Upper lobe of left lung (tissue), 6 donors: ENCODE results near the gene BACE1-AS. TPM values are rescaled to one million over a fixed set of nuclear protein-coding genes. Genes with fewer than 3 reads are reported as not detected.

ENCODE experiments used
- ATAC-seq, 2 donors: fragments of 200-7000 bp; cut with Tn5 transposase; one replicate each; pipeline ENCODE4 v1.9.1; 2022; ENCODE audit warnings: mild to moderate bottlenecking in 2 of 2, moderate library complexity in 2 of 2; ENCODE audit not compliant: low FRiP score in 2 of 2
- DNase-seq, 2 donors: peaks; one replicate each; pipeline ENCODE4 v3.0.0-alpha.2; 2019 to 2020
- H3K27ac ChIP-seq, 4 donors: fragments of 200-600 bp; sonication (generic); one replicate each; pipeline ENCODE4 v1.5.1; 2016 to 2019
- H3K27me3 ChIP-seq, 4 donors: fragments of 200-600 bp; sonication (generic); one replicate each; pipeline ENCODE4 v1.5.1; 2017 to 2019
- H3K36me3 ChIP-seq, 4 donors: fragments of 200-600 bp; sonication (generic); one replicate each; pipeline ENCODE4 v1.5.1; 2016 to 2019
- H3K4me1 ChIP-seq, 4 donors: fragments of 200-600 bp; sonication (generic); one replicate each; pipeline ENCODE4 v1.5.1; 2018 to 2019
- H3K4me3 ChIP-seq, 4 donors: fragments of 200-600 bp; sonication (generic); one replicate each; pipeline ENCODE4 v1.5.1; 2017 to 2019; ENCODE audit warnings: mild to moderate bottlenecking in 2 of 4, moderate library complexity in 1 of 4
- H3K9me3 ChIP-seq, 4 donors: fragments of 200-600 bp; sonication (generic); one replicate each; pipeline ENCODE4 v1.5.1; 2018 to 2019
- CTCF ChIP-seq, 6 experiments: fragments of 450-650 bp in 4 of 6; fragments of 200-600 bp in 2 of 6; sonication (generic) in 2 of 6; IDR thresholded peaks; one replicate each; pipeline ENCODE4 v1.5.1; 2016 to 2019; ENCODE audit warnings: antibody characterized with exemption in 6 of 6
- EP300 ChIP-seq, 4 donors: sonication (generic); formaldehyde crosslinking; IDR thresholded peaks; one replicate each; pipeline ENCODE4 v1.5.1; 2017; ENCODE audit warnings: antibody characterized with exemption in 4 of 4, control low read depth in 2 of 4
- POLR2A ChIP-seq, 4 donors: fragments of 450-650 bp; IDR thresholded peaks; one replicate each; pipeline ENCODE4 v1.5.1; 2016 to 2017; ENCODE audit warnings: antibody characterized with exemption in 4 of 4, mild to moderate bottlenecking in 2 of 4
- POLR2AphosphoS5 ChIP-seq, 2 donors: sonication (generic); formaldehyde crosslinking; IDR thresholded peaks; one replicate each; pipeline ENCODE4 v1.5.1; 2017; ENCODE audit warnings: antibody characterized with exemption in 2 of 2
- WGBS, 2 donors: methylation state at CpG; one replicate each; pipeline ENCODE4 v1.1.5; 2017 to 2018; 5-methylcytosine and 5-hydroxymethylcytosine counted together
- total RNA-seq, 6 donors: library from RNA; depleted of rRNA in 4 of 6; stranded (reverse); fragments of >200 nt in 4 of 6; gene quantifications; one replicate each; pipeline versions ENCODE4 v1.1.0 to v1.2.1, GENCODE V29; 2016 to 2021
- donor health status: DM: no; HTN: no; CAD: no; lungs with moderate emphysema.
- donor health status: DM: no; HTN: yes; CAD: no; lungs with severe emphysema.

The BACE1-AS gene
- total RNA-seq, 6 donors from 2014 or later, result 3.8 to 7.4 (median 5.0) TPM

GRCh38 chr11:117299351-117300282, 8.5 kb downstream of the BACE1-AS start:
- Histone ChIP-seq H3K27me3 (no peaks in the 10 kb centered on the region), H3K4me1 (peaks cover 0 to 9% (median 6%) of the 10 kb centered on the region in 4 donors), H3K9me3 (no peaks in the 10 kb centered on the region), H3K27ac (no peak overlapping the region), H3K4me3 (no peak overlapping the region), H3K36me3 (peaks cover 0 to under 1% (median 0%) of the 10 kb centered on the region in 4 donors)
- ATAC-seq (peak in 1 of 2 donors; percentile 6), DNase-seq (no peak)
- TF ChIP-seq POLR2A (IDR thresholded peaks at IDR 0.05), result no peak
- TF ChIP-seq EP300 (IDR thresholded peaks at IDR 0.05), result no peak
- no peak for TF ChIP-seq CTCF (IDR thresholded peaks at IDR 0.05)
- TF ChIP-seq POLR2AphosphoS5 (IDR thresholded peaks at IDR 0.05), result no peak
- WGBS, 2 donors, result 67 to 71% methylated on average over 8 to 11 of the region's 12 CpGs

- no peaks in the 10 kb centered on the region for H3K27me3 ChIP-seq
- DNase-seq (peak in 1 of 2 donors; percentile 75), ATAC-seq (peak; percentile 54 to 67)
- no peaks in the 10 kb centered on the region for H3K36me3 ChIP-seq
- no peak overlapping the region for H3K27ac ChIP-seq
- H3K4me1 ChIP-seq, result peaks cover 0 to 9% (median 6%) of the 10 kb centered on the region in 4 donors
- TF ChIP-seq CTCF (IDR thresholded peaks at IDR 0.05) (no peak), POLR2A (IDR thresholded peaks at IDR 0.05) (no peak), EP300 (IDR thresholded peaks at IDR 0.05) (no peak), POLR2AphosphoS5 (IDR thresholded peaks at IDR 0.05) (no peak)
- H3K9me3 ChIP-seq, result no peaks in the 10 kb centered on the region
- H3K4me3 ChIP-seq, result peak overlapping the region in 1 of 4 donors; percentile 7
- 60 to 62% methylated on average over 8 to 16 of the region's 17 CpGs for WGBS, 2 donors
Observed at GRCh38 chr11:117300283-117300663, 9.1 kb downstream of the BACE1-AS start.

DNA sequence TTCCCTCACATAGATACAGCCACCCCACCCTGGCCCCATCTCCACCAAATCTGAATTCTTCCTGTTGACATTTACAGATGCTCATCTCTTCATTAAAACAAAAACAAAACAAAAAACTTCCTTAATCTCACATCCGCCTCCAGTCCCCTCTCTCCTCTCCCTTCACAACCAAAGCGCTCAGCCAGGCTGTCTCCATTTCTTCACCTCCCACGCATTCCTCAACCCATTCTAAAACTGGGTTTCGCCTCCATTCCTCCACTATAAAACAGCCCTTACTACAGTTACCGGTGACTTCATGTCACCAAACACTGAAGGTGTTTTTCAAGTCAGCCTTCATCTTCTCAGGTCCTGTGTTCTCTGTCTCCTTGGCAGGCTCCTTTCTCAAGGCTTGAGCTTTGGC, 9.6 kb downstream of the BACE1-AS start:
- H3K9me3 ChIP-seq, result no peaks in the 10 kb centered on the region
- peaks cover 0 to 9% (median 6%) of the 10 kb centered on the region in 4 donors for H3K4me1 ChIP-seq
- DNase-seq, result no peak
- ATAC-seq, result no peak
- WGBS, 2 donors, result 67 to 73% methylated on average over 5 of the region's 5 CpGs
- H3K4me3 ChIP-seq, result no peak overlapping the region
- no peak overlapping the region for H3K27ac ChIP-seq
- no peaks in the 10 kb centered on the region for H3K36me3 ChIP-seq
- TF ChIP-seq CTCF (IDR thresholded peaks at IDR 0.05), result no peak
- TF ChIP-seq POLR2AphosphoS5 (IDR thresholded peaks at IDR 0.05), result no peak
- TF ChIP-seq EP300 (IDR thresholded peaks at IDR 0.05), result no peak
- TF ChIP-seq POLR2A (IDR thresholded peaks at IDR 0.05), result no peak
- H3K27me3 ChIP-seq, result no peaks in the 10 kb centered on the region

DNA sequence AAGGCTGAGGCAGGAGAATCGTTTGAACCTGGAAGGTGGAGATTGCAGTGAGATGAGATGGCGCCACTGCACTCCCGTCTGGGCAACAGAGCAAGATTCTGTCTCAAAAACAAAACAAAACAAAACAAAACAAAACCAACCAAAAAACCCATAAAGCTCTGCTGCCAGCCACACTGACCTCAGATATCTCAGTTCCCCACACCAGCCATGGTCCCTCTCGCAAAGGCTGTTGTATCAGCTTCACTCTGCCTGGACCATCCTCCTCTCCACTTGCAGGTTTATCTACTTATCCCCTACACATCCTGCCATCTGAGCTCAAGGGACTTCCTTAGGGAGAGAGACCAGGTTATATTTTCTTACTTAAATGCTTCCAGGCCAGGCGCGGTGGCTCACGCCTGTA, 11.1 kb downstream of the BACE1-AS start:
- DNase-seq, result no peak
- 84 to 96% methylated on average over 7 of the region's 7 CpGs for WGBS, 2 donors

More for the DNA sequence above, 11.1 kb downstream of the BACE1-AS start:
- H3K27ac ChIP-seq, result no peak overlapping the region
- no peaks in the 10 kb centered on the region for H3K9me3 ChIP-seq
- ATAC-seq, result no peak
- TF ChIP-seq CTCF (IDR thresholded peaks at IDR 0.05), result no peak
- no peak for TF ChIP-seq EP300 (IDR thresholded peaks at IDR 0.05)
- no peak for TF ChIP-seq POLR2AphosphoS5 (IDR thresholded peaks at IDR 0.05)
- TF ChIP-seq POLR2A (IDR thresholded peaks at IDR 0.05), result no peak
- peaks cover 0 to 9% (median 6%) of the 10 kb centered on the region in 4 donors for H3K4me1 ChIP-seq
- H3K4me3 ChIP-seq, result no peak overlapping the region
- no peaks in the 10 kb centered on the region for H3K27me3 ChIP-seq
- no peaks in the 10 kb centered on the region for H3K36me3 ChIP-seq
